ENCODE measurements around the gene ACVR2B.

ACVR2B gene

DNA sequence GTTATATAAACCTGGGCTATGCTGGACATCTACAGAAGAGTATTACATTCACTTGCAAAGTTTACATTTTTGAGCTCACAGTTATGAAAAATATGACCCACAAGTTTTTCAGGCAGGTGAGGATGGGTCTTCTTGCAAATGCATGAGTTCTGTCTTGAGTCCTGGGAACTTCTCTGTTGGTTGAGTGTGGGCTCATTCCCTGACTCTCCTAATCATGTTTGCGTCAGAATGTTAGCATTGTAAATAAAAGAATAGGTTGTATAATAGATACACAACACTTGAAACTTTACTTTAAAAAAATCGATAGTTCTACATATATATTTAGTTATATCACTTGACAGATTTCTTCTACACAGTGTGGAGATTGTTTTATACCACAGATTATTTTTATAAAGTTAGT is 35.3 kb downstream of the ACVR2B start:
- Histone ChIP-seq H3F3A (ENCODE audit: control insufficient read depth, insufficient read depth) (no peaks in the 10 kb centered on the region), H3K9me2 (replicated peaks; ENCODE audit: control insufficient read depth, low read length) (no peaks in the 10 kb centered on the region), H3K79me2 (ENCODE audit: control insufficient read depth, low read length) (no peaks in the 10 kb centered on the region), H3K4me1 (ENCODE audit: control insufficient read depth, low read length) (no peaks in the 10 kb centered on the region), H3K9me3 (ENCODE audit: control insufficient read depth, insufficient read depth, low read length) (no peaks in the 10 kb centered on the region), H3K27ac (ENCODE audit: low read depth, low read length) (no peak overlapping the region), H4K20me1 (ENCODE audit: control insufficient read depth, insufficient read depth, low read depth, low read length) (no peaks in the 10 kb centered on the region), H3K4me3 (ENCODE audit: low read length) (no peak overlapping the region), H3K27me3 (ENCODE audit: control insufficient read depth, low read length) (no peaks in the 10 kb centered on the region), H3K36me3 (ENCODE audit: control insufficient read depth, low read length) (no peaks in the 10 kb centered on the region), H3K4me2 (ENCODE audit: low read length) (no peak overlapping the region)
- TF ChIP-seq, protein P1, sequence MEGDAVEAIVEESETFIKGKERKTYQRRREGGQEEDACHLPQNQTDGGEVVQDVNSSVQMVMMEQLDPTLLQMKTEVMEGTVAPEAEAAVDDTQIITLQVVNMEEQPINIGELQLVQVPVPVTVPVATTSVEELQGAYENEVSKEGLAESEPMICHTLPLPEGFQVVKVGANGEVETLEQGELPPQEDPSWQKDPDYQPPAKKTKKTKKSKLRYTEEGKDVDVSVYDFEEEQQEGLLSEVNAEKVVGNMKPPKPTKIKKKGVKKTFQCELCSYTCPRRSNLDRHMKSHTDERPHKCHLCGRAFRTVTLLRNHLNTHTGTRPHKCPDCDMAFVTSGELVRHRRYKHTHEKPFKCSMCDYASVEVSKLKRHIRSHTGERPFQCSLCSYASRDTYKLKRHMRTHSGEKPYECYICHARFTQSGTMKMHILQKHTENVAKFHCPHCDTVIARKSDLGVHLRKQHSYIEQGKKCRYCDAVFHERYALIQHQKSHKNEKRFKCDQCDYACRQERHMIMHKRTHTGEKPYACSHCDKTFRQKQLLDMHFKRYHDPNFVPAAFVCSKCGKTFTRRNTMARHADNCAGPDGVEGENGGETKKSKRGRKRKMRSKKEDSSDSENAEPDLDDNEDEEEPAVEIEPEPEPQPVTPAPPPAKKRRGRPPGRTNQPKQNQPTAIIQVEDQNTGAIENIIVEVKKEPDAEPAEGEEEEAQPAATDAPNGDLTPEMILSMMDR (IDR thresholded peaks at IDR 0.05; ENCODE audit: low read depth, low read length, poor library complexity, severe bottlenecking) = no peak

DNA sequence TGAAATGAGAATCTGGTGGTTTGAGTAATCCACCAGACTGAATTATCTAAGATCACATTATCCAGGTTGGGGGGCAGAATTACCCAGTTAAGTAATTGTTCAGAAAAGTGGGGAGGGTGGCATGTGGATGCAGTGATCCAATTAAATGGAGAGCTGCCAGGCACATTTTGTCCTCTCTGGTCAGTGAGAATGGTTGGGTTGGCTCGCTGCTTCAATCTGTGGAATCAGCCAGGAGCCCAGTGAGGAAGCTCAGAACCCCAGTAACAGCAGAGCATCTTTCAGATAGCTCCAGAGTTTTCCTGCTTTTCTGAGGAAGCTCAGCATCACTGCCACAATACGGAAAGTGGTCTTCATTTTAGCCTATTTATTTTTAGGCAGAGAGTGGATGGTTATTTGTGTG is 36.1 kb downstream of the ACVR2B start:
- no peaks in the 10 kb centered on the region for H3K27me3 ChIP-seq (ENCODE audit: control insufficient read depth, low read length)
- TF ChIP-seq, protein P1 (IDR thresholded peaks at IDR 0.05; ENCODE audit: low read depth, low read length, poor library complexity, severe bottlenecking) = no peak
- TF ChIP-seq EZH2phosphoT487 (IDR thresholded peaks at IDR 0.05; ENCODE audit: borderline replicate concordance, low read length) = no peak
- H3F3A ChIP-seq (ENCODE audit: control insufficient read depth, insufficient read depth) = no peaks in the 10 kb centered on the region

DNA sequence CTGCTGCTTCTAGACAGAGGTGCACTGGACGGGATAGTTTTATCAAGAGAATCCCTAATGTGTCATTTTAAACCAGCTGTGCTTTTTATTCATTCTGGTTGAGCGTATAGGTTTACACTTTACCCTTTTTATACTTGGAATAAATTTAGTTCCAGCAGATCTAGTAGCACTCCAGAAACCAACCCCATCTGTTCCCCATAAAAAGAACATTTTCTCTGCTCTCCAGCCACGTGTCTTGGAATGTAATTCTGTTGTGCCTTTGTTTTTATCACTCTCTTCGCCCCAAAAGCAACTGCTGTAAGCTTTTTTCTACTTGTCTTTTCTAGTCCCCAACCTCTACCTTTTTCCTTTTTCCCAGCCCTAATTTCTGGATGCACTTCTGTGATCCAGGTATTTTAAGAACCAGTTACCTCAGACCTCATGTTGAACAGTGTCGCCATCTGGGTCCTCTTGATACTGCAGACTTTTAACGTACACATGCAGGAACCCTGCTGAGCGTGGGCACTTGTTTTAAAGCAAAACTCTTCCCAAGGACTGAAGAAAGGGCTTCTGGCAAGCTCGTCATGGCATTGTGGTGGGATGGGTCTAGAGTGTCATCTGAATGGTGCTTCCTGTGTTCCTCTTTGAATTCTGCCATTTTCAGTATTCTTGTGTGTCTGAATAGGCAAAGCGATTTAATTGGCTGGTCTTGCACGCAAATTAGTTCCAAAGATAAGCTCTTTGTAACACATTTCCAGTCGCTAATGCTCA is 36.8 kb downstream of the ACVR2B start:
- Histone ChIP-seq H3K4me2 (ENCODE audit: low read length) (no peak overlapping the region), H3K27ac (ENCODE audit: low read depth, low read length) (no peak overlapping the region), H3K9me3 (ENCODE audit: control insufficient read depth, insufficient read depth, low read length) (no peaks in the 10 kb centered on the region), H3F3A (ENCODE audit: control insufficient read depth, insufficient read depth) (no peaks in the 10 kb centered on the region), H3K4me1 (ENCODE audit: control insufficient read depth, low read length) (no peaks in the 10 kb centered on the region), H3K36me3 (ENCODE audit: control insufficient read depth, low read length) (no peaks in the 10 kb centered on the region), H4K20me1 (ENCODE audit: control insufficient read depth, insufficient read depth, low read depth, low read length) (no peaks in the 10 kb centered on the region), H3K9me2 (replicated peaks; ENCODE audit: control insufficient read depth, low read length) (no peaks in the 10 kb centered on the region), H3K4me3 (ENCODE audit: low read length) (no peak overlapping the region), H3K79me2 (ENCODE audit: control insufficient read depth, low read length) (no peaks in the 10 kb centered on the region), H3K27me3 (ENCODE audit: control insufficient read depth, low read length) (no peaks in the 10 kb centered on the region)
- TF ChIP-seq, protein P1 (IDR thresholded peaks at IDR 0.05; ENCODE audit: low read depth, low read length, poor library complexity, severe bottlenecking) = no peak
- no peak for TF ChIP-seq EZH2phosphoT487 (IDR thresholded peaks at IDR 0.05; ENCODE audit: borderline replicate concordance, low read length)

More for the DNA sequence above, 36.1 kb downstream of the ACVR2B start:
- Histone ChIP-seq H3K79me2 (ENCODE audit: control insufficient read depth, low read length) (no peaks in the 10 kb centered on the region), H3K9me2 (replicated peaks; ENCODE audit: control insufficient read depth, low read length) (no peaks in the 10 kb centered on the region), H3K36me3 (ENCODE audit: control insufficient read depth, low read length) (no peaks in the 10 kb centered on the region), H3K4me3 (ENCODE audit: low read length) (no peak overlapping the region), H3K9me3 (ENCODE audit: control insufficient read depth, insufficient read depth, low read length) (no peaks in the 10 kb centered on the region), H3K4me2 (ENCODE audit: low read length) (no peak overlapping the region), H3K27ac (ENCODE audit: low read depth, low read length) (no peak overlapping the region), H4K20me1 (ENCODE audit: control insufficient read depth, insufficient read depth, low read depth, low read length) (no peaks in the 10 kb centered on the region), H3K4me1 (ENCODE audit: control insufficient read depth, low read length) (no peaks in the 10 kb centered on the region)
